Hematopoietic multipotent progenitor cell treated with erythropoietin and hydrocortisone succinate and interleukin-3 and kit ligand, for 4 days (in vitro differentiated cells): ENCODE data around the gene TATDN3.
"Not testable (repeated sequence)": the region's sequence is repeated elsewhere in the genome, so short reads cannot be mapped to it uniquely, and the experiment has no call there.

Experiments
- DNase-seq: peaks from one replicate; pipeline ENCODE4 v3.0.0-alpha.2; 2015

The TATDN3 gene

DNA sequence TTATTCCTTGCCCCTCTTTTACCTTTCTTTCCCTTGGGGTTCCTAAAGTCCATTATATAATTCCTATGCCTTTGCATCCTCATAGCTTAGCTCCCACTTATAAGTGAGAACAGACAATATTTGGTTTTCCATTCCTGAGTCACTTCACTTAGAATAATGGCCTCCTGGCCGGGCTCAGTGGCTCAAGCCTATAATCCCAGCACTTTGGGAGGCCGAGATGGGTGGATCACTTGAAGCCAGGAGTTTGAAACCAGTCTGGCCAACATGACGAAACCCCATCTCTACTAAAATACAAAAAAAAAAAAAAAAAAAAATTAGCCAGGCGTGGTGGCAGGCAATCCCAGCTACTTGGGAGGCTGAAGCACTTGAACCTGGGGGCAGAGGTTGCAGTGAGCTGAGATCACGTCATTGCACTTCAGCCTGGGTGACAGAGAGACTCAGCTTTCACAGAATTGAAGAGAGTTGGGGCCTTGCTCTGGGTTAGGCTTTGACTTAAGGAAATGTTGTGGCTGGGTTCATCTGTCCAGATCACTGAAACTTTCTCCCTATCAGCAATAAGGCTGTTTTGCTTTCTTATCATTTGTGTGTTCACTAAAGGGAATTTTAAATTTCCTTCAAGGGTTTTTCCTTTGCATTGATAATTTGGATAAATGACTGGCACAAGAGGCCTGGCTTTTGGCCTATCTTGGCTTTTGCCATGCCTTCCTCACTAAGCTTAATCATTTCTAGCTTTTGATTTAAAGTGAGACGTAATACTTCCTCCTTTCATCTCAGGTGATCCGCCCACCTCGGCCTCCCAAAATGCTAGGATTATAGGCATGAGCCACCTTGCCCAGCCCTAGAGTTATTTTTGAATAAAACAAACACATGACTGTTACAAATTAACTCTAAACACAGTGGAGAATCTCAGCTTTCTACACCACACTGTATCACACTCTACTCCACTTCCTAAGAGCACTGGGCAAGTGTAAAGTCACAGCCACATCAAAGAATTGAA, 41.8 kb downstream of the TATDN3 start:
- DNase-seq: not testable (repeated sequence)

DNA sequence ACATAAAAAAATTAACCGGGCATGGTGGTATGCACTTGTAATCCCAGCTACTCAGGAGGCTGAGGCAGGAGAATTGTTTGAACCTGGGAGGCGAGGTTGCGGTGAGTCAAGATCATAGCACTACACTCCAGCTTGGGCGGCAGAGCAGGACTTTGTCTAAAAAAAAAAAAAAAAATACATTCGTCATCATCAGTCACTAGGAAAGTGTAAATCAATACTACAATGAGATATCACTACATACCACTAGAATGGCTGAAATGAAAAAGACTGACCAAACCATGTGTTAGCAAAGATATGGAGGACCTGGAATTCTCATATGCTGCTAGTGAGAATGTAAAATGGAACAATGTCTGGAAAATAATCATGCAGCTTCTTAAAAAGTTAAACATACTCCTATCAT, 46.5 kb downstream of the TATDN3 start:
- no peak for DNase-seq

DNA sequence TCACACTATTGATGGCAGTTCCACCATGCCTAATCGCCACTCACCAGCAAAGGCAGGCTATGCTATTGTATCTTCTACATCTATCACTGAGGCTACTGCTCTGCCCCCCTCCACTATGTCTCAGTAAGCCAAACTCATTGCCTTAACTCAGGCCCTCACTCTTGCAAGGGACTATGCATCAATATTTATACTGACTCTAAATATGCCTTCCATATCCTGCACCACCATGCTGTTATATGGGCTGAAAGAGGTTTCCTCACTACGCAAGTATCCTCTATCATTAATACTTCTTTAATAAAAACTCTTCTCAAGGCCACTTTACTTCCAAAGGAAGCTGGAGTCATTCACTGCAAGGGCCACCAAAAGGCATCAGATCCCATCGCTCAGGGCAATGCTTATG, 52.8 kb downstream of the TATDN3 start:
- DNase-seq: not testable (repeated sequence)

DNA sequence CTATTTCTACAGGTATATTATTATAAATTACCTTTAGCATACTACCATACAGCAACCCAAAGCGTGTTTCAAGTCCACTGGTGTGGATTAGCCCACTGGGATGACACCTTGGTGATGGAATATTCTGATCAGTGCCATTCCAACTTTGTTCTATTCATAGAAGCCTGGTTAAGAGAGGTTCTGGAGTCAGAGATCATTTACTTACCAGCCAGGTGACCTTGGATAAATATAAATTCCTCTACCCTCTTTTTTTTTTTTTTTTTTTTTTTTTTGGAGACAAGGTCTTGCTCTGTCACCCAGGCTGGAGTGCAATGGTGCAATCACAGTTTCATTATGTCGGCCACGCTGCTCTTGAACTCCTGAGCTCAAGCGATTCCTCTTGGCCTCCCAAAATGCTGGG, 55.9 kb downstream of the TATDN3 start, which contains the start of gene SPATA45:
Gene SPATA45 (minus strand): TSS at position 101 of the 400 bp plus-strand sequence. CDS start 11,500 bp downstream, outside the sequence.
- no peak for DNase-seq

DNA sequence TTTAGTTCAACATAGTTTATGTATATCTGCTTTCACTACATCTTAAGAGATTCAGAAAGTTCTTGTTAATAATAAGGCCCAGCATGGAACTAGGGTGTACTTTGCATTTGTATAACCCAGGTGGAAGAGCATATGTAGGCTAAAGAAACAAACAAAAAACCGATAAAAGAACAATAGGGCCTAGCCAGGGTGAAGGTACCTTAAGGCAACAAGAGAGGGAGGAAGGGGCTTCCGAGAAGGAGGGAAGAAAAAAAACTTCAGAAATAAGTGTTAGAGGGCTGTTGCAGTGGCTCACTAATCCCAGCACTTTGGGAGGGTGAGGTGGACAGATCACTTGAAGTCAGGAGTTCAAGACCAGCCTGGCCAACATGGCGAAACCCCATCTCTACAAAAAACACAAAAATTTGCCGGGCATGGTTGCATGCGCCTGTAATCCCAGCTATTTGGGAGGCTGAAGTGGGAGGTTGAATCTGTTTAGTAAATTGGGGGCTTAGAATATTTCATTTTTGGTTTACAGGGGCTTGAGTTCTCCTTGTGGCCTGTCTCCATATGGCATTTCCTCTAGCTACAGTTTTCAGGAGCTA, 60.5 kb downstream of the TATDN3 start:
- no peak for DNase-seq

DNA sequence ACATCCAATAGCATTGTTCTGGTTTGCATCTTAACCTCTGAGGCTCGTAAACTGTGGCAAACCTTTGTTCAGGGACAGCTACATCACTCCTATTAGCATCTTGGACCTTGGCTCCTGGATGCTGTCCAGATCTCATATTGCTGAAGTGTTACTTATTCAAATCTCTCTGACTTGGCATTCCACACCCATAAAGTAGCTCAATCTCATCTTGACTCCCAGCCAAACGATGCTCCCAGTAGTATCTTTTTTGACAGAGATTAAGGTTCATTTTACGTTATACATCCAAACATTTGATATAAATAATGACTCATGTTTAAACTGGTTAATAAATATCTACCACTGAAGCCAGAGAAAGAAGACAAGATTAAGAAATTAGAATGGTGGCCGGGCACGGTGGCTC, 62.0 kb downstream of the TATDN3 start:
- no peak for DNase-seq

DNA sequence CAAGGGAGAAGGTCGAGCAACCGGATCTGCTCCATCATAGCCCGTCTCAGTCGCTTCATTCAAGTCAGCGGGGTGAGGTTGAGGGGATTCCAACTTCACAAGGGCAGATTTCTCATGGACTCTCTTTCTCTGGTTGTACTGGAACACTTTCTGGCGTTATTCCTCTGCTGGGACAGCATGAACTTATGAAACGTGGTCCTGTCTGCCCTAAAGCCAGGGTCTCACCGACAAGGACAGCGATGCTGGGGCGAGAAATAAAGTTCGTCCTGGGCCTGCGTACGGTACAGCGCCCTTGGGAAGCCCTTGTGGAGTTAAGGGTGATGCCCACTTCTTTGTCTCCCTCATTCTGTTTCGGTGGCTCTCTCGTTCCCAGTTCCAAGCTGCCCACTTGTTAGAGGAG, 65.1 kb downstream of the TATDN3 start:
- no peak for DNase-seq

DNA sequence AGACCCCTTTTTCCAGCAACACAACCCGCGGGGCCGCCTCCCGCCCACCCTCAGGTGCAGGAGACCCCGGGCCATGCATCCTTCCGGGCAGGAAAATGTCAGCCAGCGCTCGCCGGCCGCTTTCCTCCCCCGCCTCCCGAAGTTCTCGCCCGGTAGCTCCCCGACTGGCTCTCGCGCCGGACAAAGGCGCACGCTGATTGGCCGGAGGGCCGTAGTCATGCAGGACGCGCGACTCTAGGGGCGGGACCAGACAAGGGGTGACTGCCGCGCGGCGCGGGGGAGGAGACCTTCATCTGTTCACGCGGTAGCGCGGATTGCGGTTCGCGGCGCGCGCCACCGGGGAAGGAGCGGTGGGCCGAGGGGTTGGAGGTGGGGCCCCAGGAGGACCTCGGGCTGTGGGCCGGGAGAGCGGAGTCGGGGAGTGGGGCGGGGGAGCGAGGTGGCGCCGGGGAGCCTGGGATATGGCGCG, 66.3 kb downstream of the TATDN3 start, which contains the start of gene FLVCR1:
Gene FLVCR1 (plus strand): TSS at position 284 of the 469 bp plus-strand sequence. CDS start 178 bp downstream, at position 462.
- peak; percentile 99 for DNase-seq

DNA sequence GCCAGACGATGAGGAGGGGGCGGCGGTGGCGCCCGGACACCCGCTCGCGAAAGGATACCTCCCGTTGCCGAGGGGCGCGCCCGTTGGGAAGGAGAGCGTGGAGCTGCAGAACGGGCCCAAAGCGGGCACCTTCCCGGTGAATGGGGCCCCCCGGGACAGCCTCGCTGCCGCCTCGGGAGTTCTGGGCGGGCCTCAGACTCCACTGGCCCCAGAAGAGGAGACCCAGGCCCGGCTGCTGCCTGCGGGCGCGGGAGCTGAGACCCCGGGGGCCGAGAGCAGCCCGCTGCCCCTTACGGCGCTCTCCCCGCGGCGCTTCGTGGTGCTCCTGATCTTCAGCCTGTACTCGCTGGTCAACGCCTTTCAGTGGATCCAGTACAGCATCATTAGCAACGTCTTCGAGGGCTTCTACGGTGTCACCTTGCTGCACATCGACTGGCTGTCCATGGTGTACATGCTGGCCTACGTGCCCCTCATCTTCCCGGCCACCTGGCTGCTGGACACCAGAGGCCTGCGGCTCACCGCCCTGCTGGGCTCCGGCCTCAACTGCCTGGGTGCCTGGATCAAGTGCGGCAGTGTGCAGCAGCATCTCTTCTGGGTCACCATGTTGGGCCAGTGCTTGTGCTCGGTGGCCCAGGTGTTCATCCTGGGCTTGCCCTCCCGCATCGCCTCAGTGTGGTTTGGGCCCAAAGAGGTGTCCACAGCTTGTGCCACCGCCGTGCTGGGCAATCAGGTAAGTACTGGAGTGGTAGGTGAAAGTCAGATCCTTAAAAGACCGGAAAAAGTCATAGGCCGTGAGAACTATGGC, 67.0 kb downstream of the TATDN3 start:
- DNase-seq: peak; percentile 57

DNA sequence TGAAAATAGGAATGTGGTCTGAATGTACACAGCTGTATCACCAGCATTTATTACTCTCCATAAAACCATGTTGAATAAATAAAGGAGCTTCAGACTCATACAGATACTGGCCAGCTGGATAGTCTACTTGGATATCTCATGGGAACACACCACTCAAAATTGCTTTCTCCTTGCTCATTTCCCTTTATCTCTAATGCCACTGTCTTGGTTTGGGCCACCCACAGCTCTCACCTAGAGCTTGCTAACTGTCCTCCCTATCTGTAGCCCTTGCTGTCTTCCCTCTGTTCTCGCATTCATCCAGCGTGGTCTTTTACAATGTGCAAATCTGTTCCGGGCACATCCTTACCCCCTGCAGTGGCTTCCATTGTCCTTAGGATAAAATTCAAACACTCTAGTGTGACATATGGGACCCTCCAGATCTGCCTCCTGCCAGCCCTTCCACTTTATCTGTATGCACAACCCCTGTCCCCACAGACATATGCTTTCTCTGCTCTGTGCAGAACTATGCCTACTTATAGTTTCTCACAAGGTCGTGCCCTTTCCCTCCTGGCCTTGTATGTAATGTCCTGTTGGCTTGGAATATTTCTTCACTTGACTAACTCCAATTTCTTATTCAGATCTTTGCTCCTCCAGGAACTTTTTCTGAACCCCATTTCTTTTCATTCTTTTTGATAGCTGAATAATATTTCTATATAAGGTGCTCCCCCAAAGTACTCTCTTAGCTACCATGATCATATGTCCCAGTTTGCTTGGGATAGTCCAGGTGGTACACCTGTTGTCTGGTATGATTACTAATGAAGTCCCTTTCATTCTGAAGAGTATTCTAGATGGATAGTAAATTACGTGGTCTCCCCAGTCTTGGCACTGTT, 69.3 kb downstream of the TATDN3 start:
- DNase-seq: peak; percentile 89

DNA sequence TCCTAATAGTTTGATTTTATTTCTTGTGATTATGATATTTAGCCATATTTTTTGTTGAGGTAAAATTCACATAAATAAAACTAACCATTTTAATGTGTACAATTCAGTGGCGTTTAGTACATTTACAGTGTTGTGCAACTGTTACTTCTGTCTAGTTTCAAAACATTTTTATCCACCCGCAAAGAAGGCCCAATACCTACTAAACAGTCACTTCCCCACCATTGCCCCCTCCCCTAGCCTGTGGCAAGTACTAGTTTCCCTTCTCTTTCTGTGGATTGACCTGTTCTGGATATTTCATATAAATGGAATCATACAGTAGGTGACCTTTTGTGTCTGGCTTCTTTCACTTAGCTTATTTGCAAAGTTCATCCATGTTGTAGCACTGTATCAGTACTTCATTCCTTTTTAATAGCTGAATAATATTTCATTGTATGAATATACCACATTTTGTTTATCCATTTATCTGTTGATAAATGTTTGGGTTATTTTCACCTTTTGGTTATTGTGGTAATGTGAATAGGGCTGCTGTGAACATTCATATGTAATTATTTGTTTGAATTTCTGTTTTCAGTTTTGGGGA, 70.5 kb downstream of the TATDN3 start:
- DNase-seq: no peak

DNA sequence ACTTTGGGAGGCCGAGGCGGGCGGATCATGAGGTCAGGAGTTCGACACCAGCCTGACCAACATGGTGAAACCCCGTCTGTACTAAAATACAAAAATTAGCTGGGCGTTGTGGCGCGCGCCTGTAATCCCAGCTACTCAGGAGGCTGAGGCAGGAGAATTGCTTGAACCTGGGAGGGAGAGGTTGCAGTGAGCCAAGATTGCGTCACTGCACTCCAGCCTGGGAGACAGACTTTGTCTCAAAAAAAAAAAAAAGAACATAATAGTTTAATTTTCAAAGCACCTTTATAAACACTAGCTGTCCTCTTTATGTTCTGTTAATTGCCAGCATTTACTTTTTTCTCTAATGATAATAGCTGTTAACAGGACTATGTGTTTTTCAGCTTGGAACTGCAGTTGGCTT, 71.7 kb downstream of the TATDN3 start:
- DNase-seq: not testable (repeated sequence)

DNA sequence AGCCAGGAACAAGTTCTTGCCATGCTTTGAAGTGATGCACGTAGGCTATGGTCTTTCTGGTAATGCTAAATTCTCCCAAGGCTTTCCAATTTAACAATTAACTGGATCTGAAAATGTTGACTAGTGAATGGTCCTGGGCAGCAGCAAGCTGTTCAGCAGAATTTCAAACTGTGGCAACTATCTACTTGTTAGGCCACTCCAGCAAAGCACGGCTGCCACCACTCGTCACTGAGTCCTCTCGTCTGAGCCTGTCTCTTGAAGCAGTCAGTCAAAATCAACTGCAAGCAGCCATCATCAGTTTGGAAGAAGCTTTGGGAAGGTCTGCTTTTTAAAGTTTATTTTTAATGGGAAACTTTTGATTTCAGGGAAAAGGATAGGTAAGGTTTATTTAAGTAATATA, 72.5 kb downstream of the TATDN3 start:
- no peak for DNase-seq
